NCI-H1694 treated with DMSO at 0.1 percent for 48 hours (cell line): ENCODE data around the gene FIGN.

ENCODE experiments used
- DNase-seq: peaks from one replicate; lab custom pipeline; 2025; lab: John Stamatoyannopoulos, UW

Gene FIGN

DNA sequence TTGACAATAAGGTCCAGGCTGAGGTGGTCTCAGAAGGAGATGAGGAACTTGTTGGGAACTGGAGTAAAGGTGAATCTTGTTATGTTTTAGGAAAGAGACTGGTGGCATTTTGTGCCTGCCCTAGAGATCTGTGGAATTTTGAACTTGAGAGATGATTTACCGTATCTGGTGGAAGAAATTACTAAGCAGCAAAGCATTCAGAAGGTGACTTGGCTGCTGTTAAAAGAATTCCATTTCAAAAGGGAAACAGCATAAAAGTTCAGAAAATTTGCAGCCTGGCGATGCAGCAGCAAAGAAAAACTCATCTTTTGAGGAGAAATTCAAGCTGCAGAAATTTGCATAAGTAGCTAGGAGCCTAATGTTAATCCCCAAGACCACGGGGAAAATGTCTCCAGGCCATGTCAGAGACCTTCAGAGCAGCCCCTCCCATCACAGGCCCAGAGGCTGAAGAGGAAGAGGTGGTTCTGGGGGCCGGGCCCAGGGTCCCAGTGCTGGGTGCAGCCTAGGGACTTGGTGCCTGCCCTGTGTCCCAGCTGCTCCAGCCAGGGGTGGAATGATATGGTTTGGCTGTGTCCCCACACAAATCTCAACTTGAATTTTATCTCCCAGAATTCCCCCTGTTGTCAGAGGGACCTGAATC lies 73.5 kb downstream of the FIGN start:
- no peak for DNase-seq

DNA sequence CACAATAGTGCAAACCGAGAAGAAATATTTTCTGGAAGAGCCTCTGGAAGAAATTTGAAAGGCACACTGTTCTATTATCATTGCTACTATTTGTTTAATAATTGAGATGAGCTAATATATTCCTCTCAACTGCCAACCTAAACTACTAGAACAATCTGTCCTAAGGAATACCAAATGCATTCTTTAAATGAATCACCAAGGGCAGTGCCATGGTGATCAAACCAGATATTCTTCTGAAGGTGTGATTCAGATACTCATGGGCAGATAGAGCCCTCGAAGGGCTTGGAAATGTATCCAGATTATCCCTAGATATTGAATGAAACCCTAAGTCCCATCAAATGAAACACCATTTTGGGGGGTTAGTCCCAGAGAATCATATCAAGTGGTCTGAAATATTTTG lies 76.6 kb downstream of the FIGN start:
- no peak for DNase-seq

DNA sequence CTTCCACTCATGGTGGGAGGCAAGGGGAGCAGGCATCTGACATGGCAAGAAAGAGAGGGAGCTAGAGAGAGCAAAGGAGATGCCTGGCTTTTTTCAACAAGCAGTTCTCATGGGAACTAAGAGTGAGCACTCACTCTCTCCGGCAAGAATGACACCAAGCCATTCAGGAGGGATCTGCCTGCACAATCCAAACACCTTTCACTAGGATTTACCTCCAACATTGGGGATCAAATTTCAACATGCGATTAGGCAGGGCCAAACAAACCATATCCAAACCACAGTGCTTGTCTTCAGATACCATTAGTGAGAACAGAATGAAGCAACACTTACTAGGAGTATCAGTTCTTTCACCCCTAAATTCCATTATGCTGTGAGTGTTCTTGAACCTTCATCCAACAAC lies 77.3 kb downstream of the FIGN start:
- no peak for DNase-seq

DNA sequence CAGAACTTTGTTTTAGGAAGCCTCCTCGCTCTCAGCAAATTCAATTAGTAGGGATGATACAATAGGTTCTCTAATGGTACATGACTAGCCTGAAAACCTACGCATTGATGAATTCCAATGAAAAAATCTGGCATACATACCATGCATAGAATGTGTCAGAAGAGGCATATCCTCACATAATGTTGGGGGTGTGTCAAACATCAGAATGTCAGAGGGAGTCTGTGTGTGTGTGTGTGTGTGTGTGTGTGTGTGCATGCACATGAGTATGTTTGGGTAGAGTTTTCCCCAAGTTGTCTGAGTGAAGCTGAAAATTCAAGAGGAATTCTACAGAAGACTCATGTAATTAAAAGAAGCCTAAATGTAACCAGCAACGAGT lies 78.5 kb downstream of the FIGN start:
- DNase-seq: no peak

DNA sequence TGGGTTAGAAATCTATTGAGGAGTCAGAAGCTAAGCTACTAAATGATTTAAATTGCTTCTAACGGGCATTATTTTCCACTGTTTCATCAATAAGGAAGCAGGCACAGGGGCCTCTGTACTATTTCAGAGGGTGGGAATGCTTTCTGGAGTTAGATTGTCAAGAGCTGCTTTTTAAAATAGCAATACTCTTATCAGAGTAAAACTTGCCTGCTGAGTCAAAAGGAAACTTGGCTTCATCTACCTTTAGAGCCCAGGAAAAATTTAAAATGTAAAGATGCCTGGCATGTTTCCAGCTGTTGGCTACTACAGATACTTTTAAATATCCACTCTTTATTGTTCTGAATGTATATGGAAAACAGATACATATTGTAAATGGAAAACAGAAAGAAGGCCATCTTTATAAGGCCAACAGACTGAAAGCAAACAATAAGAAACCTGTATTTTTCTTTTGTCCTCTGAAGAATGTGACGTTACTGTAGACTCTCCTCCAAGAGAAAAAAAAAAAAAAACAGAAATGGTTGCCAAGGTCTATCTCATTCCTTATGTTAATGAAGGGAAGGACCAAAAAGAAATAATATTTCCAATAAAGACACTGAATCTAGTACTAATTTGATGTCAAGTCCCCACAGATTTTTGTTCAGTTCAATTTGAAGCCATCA lies 79.1 kb downstream of the FIGN start:
- no peak for DNase-seq

DNA sequence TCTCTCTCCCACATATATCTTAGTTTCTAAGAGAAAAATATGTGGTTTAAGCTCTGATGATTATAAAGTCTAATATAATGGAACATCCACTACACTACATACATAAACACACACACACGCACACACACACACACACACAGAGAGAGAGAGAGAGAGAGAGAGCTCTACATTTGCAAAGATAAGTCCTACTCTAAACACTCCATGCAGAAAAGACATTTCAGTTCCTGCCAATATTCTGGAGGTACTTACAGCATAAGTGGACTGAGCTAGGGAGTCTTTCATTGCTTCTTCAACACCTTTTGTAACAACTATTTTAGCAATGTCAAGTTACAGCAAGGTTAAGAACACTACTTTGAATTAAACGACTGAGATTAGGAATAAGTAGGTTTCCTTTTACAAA lies 80.1 kb downstream of the FIGN start:
- DNase-seq: no peak

DNA sequence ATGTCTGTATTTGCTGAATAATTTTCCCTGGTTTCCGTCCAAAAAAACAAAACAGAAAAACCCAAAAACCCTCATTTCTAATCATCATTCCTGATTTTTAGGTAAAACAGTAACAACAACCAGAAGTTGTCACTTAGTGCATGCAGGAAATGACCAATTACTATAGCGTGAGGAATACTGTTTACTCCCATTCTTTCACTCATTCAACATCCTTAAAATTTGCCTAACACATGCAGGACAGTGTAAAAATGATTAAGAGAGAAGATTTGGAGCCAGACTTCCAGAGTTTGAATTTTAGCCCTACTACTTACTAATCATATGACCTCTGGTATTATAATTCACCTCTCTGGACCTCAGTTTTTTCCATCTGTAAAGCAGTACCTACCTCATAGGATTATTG lies 83.1 kb downstream of the FIGN start:
- no peak for DNase-seq

DNA sequence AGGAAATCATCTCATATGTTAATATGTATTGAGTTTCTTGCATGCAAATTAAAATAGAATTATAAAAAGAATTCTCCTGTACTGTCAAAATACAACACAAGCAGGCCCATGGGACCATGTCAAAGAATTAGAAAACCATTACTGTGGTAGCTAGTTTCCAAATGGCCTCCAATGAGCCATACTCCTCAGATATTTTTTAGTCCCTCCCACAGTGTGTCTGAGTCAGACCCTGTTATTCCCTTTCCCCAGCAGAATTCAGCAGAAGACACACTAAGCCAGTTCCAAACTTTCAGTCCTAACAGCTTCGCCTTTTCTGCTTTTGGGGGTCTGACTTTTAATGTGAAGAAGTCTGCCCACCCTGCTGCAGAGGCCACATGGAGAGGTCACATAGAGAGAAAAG lies 86.7 kb downstream of the FIGN start:
- no peak for DNase-seq

DNA sequence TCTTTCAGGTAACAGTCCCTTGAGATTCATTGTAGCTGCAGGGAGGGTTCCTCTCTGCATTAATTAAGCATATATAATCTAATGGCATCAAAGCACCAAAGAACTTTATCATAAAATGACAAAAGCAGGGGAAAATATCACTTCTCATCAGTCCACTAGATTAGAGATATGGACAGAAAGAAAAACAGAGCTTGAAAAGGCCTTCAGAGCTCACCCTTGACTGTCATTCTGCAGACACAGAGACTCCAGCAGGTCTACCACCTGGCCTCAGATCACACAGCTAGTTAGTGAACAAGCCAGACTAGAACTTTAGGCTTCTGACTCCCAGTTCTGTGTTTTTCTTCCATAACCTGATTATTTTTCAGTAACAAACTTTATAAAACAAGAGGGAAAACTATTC lies 88.5 kb downstream of the FIGN start:
- DNase-seq: no peak

DNA sequence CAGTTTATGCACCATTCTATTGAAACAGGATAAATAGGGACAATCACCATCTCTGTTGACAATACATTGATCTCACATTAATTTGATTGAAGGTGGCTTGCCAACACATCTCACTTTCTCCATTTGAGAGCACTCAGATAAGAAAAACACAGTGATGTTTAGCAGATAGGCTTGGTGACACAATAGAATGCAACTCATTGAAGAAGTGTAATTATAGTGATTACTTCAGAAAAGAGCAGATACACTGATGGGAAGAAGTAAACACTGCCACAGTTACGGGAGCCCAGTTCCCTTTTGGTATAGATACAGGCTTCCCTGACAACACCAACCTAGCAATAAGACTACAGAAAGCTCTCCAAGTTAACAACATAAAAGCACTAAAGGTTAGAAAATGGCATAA lies 89.1 kb downstream of the FIGN start:
- no peak for DNase-seq

DNA sequence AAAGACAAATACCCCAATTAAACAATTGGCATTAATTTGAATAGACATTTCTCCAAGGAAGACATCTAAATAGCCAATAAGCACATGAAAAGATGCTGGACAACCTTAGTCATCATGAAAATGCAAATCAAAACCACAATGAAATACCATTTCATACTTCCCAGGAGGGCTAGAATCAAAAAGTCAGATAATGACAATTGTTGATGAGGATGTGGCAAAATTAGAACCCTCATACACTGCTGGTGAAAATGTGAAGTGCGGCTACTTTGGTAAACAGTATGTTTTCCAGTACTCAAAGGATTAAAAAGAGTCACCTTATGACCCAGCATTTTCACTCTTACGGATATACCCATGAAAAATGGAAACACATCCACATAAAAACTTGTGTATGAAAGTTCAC lies 91.6 kb downstream of the FIGN start:
- no peak for DNase-seq

DNA sequence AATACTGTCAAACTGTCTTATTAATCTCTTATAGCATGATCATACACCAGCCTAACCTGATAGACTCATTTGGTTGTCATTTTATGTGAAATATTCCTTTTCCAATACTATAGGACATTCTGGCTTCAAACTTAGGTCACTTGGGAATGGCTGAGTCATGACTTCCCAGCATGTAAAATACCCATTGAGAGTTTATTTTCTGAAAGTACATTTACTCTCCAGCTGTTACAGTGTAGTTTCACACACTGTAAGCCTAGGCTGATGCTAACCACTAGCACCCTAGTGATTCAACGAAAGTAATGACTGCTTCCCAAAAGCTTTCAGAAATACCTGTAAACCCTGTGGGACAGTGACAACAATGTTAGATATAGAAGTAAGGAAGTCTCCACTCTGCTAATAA lies 93.8 kb downstream of the FIGN start:
- no peak for DNase-seq

DNA sequence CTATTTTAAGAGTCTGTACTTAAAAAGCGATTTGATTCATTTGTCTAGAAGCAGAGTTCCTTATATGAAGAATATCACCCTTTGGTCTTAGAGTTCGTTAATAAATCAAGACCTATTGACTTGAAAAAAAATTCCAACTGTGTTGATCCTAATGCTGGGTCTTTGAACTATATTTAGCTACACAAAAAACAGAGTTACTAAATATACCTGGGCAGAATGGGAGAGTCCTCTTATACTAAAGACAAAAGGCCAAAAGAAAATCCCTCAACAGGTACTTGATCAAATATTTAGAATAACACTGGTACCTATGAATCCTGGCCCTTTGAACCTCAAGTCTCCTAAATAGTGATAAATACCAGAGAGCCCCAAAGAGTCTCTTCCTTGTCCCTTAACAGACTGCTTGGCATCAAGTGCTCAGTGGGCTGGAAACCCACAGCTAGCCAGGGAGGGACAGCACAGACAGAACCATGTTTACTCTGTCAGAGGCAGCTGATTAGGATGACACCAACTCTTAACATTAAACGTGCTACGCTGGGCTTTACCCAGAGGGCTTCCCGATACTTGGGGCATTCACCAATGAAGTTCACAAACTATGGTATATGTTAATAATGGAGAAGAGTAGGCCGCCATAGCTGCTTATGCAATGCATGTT lies 95.1 kb downstream of the FIGN start:
- DNase-seq: no peak

DNA sequence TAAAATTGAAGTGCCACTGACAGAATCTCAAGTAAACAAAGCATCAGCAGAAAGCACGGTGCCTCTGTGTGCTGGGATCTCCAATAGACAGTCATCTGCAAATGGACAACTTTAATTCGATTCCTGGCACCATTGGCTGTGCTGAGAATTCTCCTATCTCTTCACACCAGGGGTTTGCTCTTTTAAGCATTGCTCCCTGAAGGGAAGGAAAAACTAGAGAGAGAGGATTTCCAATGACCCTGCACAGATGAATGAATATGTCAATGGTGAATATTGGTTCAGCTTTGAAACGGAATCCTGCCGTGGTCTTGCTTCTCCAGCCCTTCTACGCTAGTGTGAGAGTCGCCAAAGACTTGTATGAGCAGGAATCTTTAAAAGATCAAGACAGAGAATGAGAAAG lies 97.9 kb downstream of the FIGN start:
- no peak for DNase-seq

DNA sequence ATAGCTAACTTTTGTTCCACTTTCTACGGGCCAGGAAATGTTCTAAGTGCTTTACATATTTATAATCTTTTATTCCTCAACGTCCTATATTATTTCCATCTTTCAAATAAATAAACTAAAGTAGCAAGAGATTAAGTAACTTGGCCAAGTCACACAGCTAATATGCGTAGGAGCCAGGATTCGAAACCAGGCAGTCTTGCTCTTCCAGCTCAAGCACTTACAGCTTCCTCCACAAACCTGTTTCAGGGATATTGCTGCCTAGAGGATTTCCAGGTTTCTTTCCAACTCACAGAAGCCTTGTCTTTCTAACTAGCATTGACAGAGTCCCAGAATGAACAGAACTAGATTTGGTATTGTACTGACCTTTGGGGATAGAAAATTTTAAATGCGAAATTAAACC lies 102.5 kb downstream of the FIGN start:
- no peak for DNase-seq

DNA sequence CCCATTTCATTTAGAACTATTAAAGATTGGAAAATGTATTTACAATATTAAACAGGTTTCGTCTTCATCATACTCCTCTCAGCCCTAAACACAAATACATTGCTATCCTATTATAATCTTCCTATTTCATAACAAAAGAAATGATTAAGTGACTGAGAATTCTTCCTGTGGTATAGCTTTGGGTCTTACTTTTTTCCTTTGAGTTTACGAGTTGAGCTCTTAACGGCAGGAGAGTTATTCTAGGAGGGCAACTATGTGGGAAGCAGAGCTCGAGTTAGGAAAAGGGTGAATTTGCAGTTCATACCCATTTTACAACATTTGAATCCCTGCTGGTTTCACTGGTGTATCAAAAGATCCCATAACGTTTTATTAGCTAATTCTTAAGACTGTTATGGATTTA lies 105.0 kb downstream of the FIGN start:
- DNase-seq: no peak

DNA sequence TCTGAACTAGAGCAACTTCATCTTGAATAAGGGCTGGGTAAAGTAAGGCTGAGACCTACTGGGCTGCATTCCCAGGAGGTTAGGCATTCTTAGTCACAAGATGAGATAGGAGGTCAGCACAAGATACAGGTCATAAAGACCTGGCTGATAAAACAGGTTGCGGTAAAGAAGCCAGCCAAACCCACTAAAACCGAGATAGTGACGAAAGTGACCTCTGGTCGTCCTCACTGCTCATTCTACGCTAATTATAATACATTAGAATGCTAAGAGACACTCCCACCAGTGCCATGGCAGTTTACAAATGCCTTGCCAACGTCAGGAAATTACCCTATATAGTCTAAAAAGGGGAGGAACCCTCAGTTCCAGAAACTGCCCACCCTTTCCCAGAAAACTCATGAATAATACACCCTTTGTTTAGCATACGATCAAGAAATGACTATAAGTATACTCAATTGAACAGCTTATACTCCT lies 109.1 kb downstream of the FIGN start:
- DNase-seq: no peak

DNA sequence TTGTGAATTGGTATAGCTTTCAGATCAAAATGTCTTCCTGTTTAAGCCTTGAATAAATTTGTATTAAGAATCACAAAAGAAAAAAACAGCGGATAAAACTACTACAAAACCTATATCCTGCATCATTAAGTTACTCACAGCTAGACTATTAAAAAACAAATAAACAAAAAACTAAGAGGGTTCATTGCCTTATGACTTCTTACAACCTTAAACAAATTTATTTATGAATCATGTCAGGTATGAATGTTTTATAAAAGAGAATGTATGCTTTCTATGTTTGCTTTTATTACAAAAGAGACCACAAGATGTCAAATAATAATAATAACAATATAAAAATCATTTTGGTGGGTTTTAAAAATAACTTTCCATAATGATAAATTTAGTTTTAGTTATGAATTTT lies 109.6 kb downstream of the FIGN start:
- DNase-seq: no peak

DNA sequence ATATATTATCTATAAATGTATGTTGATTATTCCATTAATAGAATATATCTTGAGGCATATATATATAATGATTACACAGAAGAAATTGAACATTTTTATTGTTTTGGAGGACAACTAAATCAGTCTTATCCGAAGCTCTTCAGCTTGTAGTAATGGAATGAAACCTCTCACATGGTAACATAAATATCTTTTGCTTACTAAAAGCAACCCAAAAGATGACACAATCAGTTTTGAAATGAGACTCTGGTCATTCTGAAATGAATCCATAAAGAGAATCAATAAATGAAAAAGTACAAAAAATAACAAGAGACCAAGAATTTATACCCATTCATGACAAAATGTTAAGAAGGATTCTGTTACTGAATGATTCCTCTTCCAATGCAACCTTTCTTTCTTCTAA lies 110.2 kb downstream of the FIGN start:
- no peak for DNase-seq

DNA sequence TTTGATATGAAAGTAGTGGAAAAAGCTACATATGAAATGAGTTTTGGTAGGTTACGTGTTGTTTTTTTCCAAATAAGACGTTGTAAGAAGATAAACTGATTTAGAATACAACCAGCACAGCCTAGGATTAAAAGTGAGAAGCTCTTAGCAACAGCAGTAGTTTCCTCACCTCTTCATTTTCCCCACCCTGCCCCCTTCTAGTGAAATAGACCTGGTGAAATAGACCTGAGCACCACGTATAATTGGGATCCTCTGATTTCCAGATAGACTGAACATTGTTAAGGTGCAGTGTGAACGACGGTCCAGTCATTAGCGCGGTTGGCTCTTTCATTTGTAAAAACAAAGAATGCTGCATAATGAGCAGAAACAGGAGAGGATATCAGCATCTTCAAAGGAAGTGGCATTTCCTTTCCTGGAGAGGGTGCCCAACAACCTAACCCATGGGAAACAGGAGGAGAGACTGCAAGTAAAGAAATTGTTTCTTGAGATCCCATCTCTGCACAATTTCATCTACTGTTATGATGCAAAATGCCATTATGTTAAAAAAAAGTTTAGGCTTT lies 114.3 kb downstream of the FIGN start:
- DNase-seq: no peak

DNA sequence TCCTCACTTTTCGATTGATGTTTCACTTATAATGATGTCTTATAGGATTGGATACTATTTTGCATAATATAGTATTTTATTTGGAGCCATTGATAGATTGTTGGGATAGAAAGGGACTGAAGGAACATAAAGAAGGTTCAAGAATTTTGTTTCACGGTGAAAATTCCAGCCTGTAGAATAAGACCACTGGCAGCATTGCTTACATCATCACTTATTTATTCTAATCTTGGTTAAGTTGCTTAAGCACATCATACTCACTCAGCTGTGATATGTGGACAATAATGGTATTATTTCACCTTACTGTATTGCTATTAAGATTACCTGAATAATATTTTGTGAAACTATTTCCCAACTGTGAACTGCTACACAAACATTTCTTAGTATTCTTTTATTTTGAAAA lies 118.3 kb downstream of the FIGN start:
- no peak for DNase-seq

DNA sequence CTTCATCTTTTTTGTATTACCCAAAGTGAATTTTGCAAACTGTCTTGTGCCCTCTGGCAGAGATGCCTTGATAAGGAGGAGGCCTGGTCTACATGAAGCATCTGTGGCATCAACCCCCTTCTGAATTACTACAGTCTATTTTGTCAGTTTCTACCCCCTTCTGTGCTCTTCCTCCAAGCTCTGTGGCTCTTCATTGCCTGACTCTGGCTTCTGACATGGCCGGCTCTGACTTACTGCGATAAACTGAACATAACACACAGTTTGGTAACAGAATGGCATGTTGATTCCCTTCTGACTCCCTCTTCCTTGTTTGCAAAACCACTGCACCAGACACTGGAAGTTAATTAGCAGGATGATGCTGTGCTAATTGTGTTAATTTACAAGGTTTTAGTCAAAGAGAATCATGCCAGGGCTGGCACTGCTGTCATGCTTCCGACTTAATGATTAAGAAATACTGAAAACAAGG lies 122.5 kb downstream of the FIGN start:
- no peak for DNase-seq

DNA sequence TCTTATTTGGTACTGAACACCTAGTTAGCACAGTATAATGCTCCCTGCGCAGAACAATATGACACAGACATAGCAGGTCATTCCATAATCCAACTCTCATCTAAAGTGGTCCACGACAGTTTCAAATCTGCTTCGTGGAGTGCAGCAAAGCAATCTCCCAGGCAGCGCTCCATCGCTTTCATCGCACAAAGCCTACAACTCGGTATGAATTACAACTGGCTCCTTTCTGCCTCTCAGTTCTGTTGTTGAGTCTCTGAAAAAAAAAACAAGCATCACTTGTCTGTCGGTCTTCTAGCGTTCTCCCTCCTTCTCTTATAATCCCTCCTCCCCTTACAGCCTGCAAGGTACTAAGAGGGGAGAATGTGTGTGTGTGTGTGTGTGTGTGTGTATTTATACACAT lies 123.5 kb downstream of the FIGN start:
- DNase-seq: no peak
